GM21367 (cell line): ENCODE data around the gene GFRA4.

ENCODE experiments used
- ATAC-seq: cut with Tn5 transposase; IDR thresholded peaks from one replicate; pipeline ENCODE4 v1.9.1; 2021; ENCODE audit not compliant: unreplicated experiment

The GFRA4 gene

GRCh38 chr20:3674995-3675900 is 12.0 kb upstream of the GFRA4 start:
- no peak for ATAC-seq

- no peak for ATAC-seq
These were observed 11.2 kb upstream of the GFRA4 start for GRCh38 chr20:3674447-3674846.

GRCh38 chr20:3673221-3674070 is 10.2 kb upstream of the GFRA4 start:
- ATAC-seq, result no peak

GRCh38 chr20:3672547-3673171 is 9.5 kb upstream of the GFRA4 start:
- no peak for ATAC-seq

DNA sequence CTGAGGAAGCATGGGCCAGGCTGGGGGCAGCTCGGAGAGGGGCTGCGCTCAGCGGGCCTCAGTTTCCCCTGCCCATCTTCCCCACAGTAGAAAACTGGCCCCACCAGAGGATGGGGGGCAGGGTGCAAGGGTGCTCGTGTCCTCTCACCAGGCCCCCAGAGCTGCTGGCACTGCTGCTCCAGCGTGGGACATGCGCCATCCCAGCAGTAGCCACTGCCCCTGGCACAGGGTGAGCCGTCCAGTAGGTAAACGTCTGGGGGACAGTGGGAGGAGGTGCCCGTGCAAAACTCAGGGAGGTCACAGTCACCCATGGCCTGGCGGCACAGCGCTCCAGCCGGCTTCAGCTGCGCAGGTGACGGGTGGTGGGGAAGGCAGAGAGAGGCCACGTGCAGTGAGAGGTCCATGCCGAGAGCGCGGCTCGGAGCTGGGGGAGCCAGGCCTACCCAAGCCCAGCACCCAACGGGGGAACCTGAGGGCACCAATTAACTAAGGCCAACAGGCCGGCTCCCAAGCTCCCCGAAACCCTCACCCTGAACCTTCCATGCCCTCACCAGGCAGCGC is 8.9 kb upstream of the GFRA4 start:
- no peak for ATAC-seq

DNA sequence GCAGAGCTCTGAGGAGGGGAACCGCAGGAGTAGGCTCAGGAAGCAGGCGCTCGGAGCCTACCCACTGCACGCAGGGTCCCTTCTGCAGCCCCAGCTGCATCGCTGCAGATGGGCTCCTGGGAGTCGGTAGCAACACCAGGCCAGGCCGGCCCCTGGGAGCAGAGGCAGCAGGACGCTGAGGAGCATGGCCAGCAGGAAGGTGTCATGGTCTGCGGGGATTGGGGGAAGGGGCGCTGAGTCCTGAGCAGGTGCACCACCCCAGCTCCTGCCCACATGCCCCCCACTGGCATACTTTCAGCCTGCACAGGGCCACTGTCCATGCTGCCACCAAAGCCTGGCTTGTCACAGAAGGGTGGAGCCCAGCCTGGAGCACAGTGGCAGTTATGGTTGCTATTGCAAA is 7.7 kb upstream of the GFRA4 start:
- no peak for ATAC-seq

DNA sequence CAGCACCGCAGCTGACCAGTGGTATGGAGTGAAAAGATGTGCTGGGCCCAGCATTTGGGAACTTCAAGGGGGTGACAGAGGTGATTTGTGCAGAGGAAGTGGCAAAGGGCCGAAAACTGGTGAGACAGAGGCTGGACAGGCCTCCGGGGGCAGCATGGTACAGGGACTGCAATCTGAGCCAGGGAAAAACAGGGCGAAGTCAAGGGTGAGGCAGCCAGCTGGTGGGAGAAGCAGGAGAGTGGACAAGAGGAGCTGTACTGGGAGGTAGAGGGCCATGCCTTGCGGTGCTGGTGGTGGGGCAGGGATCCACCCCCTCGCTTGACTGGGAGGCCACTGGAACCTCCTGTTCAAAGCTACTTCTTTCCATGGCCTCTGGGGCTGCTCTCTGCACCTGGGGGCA is 7.3 kb upstream of the GFRA4 start:
- no peak for ATAC-seq

GRCh38 chr20:3669710-3670367 is 6.6 kb upstream of the GFRA4 start:
- ATAC-seq, result no peak

DNA sequence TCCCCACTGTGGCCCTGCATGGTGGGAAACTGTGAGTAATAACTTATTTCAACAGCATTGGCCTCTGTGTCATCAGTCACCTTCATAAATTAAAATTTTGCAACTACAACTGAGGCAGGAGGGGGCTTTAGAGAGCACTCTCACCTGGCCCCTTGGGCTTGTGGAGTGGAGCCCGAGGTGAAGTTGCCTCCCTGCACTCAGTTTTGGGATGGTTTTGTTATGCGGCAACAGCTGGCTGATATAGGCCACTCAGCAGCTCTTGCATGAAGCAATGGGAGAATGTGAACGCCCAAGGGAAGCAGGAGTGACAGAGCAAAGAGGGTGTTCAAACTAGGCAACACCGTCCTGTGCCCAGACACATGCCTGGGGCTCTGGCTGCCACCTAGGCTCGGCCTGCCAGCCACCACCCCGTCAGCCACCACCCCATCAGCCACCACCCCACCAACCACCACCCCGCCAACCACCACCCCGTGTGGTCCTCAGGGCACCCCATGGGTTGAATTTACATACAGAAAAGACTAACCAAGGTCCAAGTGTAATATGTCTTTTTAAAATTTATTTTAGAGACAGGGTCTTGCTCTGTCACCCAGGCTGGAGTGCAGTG is 4.3 kb upstream of the GFRA4 start:
- no peak for ATAC-seq

- ATAC-seq, result no peak
These were observed 659 bp upstream of the GFRA4 start for GRCh38 chr20:3663858-3664257.

- ATAC-seq, result no peak
These were observed 1.2 kb downstream of the GFRA4 start for GRCh38 chr20:3661814-3662665.

DNA sequence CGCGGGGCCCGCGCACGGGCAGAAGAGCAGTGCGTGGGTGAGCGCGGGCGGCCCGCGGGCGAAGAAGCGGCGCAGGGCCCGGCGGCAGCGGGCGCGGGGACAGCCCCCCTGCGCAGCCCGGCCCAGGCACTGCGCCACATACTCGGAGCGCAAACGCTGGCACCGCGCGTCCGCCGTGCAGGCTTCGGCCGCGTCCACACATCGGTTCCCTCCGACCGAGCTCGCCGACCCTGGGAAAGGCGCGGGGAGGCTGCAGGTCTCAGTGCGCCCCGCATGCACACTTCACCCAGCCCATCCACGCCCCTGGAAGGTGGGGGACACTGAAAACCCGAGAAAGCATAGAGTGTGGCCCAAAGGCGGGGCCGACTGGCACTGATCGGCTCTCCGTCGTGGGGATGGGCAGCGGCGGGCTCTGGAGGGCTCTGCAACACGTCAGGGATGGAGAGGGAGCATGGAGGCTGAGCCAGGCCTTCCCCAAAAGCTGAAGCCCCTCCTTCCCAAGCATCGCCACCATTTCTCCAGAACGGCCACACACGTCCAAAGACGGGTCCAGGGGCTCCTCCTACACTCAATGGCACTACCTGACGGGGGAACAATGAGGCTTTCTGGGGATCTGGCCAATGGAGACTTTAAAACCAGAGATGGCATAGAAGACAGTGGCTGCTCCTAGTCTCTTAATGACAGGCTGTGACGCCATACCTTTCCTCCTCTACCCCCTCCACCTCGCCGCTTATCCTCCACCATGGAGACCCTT is 2.0 kb downstream of the GFRA4 start:
- ATAC-seq, result no peak

DNA sequence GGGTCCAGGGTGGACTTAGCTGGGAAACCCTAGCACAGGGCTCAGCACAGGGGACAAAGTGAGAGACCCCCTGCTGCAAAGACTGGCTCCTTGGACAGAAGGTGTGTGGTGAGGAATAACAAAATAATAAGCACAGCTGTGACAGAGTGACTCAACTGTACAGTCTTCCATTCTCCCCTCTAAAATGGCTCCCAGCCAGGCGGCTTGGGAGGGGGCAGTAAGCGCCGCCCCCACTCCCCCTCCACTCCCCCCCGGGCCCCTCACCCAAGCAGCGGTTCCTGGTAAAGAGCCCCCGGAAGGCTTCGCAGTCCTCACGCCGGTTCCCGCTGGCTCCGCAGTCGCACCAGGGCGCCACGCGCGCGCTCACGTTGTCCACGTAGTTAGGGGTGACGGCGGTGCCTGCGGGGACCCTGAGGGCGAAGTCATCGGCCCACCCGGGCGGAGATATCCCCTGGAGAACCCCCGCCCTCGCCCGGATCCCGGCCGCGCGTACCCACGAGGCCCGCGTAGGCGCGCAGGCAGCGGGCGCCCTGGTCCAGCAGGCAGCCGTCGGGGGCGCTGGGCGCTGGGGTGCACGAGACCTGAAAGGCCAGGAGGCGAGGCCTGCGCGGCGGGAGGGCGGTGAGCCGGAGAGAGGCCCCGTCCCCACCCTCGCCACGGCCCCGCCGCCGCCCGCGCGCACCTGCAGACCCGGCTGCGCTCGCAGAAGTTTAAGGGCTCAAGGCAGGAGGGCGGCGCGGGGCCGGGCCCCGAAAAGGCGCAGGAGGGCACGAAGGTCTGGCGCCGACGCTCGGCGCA is 2.7 kb downstream of the GFRA4 start:
- ATAC-seq, result no peak

DNA sequence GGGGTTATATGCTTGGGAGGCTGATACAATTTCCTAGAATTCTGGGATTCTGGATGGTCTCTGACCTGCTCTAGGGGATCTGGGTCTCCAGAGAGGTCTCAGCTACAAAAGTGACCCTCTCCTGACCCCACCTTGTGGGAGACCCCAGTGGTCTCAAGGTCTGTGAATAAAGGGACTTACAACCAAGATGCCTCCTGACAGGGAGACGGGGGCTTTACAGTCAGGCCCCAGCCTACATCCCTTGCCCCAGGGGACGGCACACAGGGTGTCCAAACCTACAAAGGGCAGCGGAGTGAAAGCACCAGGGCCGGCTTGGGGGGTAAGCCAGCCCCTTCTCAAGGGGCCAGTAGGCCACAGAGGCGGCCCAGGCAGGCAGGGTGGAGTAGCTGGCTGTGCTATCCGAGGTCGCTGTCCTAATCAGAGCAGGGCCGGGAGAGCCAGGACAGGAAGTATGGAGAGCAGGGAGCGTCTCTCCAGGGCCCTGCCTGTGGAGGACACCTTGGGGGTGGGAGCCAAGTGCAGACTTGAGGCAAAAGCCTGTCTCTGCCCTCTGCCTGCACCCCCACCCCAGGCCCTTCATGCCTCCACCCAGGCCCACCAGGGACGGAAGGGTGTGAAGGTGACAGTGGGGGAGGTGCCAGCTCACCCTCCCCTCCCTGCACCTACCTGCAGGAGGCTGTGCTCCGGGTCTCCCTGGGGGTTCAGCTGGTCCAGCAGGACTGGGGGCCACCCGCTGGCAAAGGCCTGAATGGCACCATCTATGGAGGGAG is 3.5 kb downstream of the GFRA4 start:
- ATAC-seq, result no peak

DNA sequence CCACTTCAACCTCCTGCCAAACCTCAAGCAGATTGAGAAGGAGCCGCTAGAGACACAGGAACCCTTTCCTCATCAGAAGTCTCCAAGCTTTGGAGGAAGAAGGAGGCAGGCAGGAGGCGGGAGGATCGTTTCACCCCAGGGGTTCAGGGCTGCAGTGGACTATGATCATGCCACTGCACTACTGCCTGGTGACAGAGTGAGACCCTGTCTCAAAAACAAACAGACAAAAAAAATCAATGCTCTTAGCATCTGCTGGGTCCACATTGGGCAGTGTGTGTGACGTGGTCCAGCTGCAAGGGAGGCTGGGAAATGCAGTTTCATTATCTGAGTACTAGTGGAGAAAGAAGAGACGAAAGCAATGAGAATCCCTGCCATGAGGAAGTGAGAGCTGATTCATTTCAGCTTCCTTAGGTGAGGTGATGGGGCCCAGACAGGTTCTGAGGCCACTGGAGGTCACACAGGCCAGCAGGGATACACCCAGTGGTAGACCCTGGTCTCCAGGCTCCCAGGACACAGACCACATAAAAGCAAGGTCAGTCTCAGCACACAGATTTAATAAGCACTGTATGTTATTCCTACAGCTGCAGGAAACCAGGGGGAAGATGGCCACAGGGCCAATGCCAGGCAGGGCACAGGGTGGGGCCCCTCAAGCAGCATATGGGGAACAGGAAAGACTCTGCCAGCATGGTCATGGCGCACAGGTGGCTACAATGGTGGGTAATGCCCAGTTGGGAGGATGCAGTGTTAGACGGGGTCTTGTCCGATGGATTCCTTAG is 4.3 kb downstream of the GFRA4 start:
- peak; percentile 94 for ATAC-seq

DNA sequence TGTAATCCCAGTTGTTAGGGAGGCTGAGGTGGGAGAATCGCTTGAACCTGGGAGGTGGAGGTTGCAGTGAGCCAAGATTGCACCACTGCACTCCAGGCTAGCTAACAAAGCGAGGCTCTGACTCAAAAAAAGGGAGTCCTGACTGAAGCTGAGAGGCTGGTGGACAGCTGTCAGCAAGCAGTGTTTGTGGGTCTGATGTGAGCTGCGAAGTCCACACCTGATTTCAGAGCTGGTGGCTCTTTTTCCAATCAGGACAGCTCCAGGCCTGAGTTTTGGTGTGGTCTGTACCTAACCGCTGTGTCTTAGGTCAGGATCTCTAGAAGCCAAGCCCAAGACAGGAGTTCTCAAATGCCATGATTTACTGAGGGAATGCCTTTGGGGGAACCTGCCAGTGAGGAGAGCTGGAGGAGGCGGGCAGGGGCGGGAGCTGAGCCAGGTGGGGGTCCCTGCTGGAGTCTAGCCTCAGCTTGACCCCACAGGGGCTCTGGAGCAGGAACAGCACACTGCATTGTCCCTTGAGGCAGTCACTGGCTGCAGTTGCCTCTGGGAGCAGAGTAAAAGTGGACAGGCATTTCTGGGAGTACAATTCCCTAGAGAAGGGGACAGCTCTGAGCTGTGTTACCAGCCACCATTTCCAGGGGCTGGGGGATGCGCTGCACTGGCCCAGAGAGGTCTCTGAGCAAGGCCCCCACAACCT is 5.0 kb downstream of the GFRA4 start:
- no peak for ATAC-seq
